ENCODE data around the gene MAPK9.

The MAPK9 gene

GRCh38 chr5:180287868-180288267 is 4.0 kb downstream of the MAPK9 start:
- TF ChIP-seq, protein P1, sequence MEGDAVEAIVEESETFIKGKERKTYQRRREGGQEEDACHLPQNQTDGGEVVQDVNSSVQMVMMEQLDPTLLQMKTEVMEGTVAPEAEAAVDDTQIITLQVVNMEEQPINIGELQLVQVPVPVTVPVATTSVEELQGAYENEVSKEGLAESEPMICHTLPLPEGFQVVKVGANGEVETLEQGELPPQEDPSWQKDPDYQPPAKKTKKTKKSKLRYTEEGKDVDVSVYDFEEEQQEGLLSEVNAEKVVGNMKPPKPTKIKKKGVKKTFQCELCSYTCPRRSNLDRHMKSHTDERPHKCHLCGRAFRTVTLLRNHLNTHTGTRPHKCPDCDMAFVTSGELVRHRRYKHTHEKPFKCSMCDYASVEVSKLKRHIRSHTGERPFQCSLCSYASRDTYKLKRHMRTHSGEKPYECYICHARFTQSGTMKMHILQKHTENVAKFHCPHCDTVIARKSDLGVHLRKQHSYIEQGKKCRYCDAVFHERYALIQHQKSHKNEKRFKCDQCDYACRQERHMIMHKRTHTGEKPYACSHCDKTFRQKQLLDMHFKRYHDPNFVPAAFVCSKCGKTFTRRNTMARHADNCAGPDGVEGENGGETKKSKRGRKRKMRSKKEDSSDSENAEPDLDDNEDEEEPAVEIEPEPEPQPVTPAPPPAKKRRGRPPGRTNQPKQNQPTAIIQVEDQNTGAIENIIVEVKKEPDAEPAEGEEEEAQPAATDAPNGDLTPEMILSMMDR (conservative IDR thresholded peaks at IDR 0.05; ENCODE audit: low read depth, low read length): no peak
- no peak overlapping the region for H3K4me3 ChIP-seq (ENCODE audit: low read length)
- DNase-seq (ENCODE audit: low read depth): no peak

GRCh38 chr5:180287404-180287803 is 4.5 kb downstream of the MAPK9 start:
- DNase-seq (ENCODE audit: low read depth): no peak
- TF ChIP-seq, protein P1 (conservative IDR thresholded peaks at IDR 0.05; ENCODE audit: low read depth, low read length): no peak

GRCh38 chr5:180284149-180284548 is 7.7 kb downstream of the MAPK9 start:
- TF ChIP-seq, protein P1 (conservative IDR thresholded peaks at IDR 0.05; ENCODE audit: low read depth, low read length): no peak
- no peak for DNase-seq (ENCODE audit: low read depth)
- no peak overlapping the region for H3K4me3 ChIP-seq (ENCODE audit: low read length)

More at GRCh38 chr5:180287404-180287803, 4.5 kb downstream of the MAPK9 start:
- H3K4me3 ChIP-seq (ENCODE audit: low read length): no peak overlapping the region

- no peak for DNase-seq (ENCODE audit: low read depth)
- TF ChIP-seq, protein P1 (conservative IDR thresholded peaks at IDR 0.05; ENCODE audit: low read depth, low read length): no peak
- H3K4me3 ChIP-seq (ENCODE audit: low read length): no peak overlapping the region
These were observed 8.8 kb downstream of the MAPK9 start for GRCh38 chr5:180283026-180283615.

DNA sequence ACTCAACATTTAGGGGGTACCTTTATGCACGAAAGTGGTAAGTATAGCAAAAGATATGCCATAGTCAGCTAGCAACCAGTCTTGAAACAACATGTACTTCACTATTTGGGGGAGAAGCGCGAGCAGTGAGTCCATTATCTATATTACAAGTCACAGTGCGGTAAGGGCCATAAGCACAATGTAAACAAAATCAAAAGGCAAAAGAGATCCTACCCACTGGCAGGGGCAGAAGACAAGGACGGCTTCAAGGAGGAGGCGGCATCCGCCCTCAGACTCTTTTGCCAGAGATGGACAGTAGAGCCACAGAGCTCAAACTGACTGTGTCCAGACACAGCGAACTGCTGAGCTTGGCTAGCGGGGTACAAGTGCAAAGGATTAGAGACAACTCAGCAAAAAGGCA is 9.6 kb downstream of the MAPK9 start:
- no peak for DNase-seq (ENCODE audit: low read depth)
- TF ChIP-seq, protein P1 (conservative IDR thresholded peaks at IDR 0.05; ENCODE audit: low read depth, low read length): no peak
- H3K4me3 ChIP-seq (ENCODE audit: low read length): no peak overlapping the region

DNA sequence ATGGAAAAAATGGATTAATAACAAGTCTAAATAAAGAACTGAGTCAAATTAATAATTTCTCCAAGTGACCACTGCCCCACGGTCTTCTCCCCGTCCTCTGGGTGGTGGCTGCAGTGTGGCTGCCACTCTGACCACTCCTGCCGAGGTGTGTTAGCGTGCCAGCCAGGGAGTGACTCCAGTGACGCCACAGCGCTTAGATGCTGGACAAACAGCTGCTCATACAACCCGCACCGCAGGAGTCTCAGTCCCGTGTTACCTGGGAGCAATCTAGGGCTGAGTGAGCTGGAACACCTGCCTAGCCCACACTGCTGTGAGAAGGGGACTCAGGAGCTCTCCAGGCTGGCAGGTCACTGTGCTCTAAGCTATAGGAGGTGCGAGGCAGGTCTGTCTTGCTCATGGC is 10.2 kb downstream of the MAPK9 start:
- TF ChIP-seq, protein P1 (conservative IDR thresholded peaks at IDR 0.05; ENCODE audit: low read depth, low read length): no peak
- no peak for DNase-seq (ENCODE audit: low read depth)
- no peak overlapping the region for H3K4me3 ChIP-seq (ENCODE audit: low read length)

- TF ChIP-seq, protein P1 (conservative IDR thresholded peaks at IDR 0.05; ENCODE audit: low read depth, low read length): no peak
- H3K4me3 ChIP-seq (ENCODE audit: low read length): no peak overlapping the region
- DNase-seq (ENCODE audit: low read depth): no peak
These were observed 17.2 kb downstream of the MAPK9 start for GRCh38 chr5:180274695-180275094.
